H54 (cell line): Measurements from ENCODE around the gene NUAK1.

Experiments
- DNase-seq: peaks from one replicate; pipeline ENCODE4 v3.0.0; 2011; ENCODE audit warnings: low spot score, mixed read lengths; ENCODE audit not compliant: insufficient read length
- FAIRE-seq: peaks from 3 replicates; lab custom pipeline; 2011; peaks lifted over from hg19 to GRCh38; lab: Jason Lieb, UNC
- POLR2A ChIP-seq: IDR thresholded peaks from 2 replicates; pipeline ENCODE4 v1.6.1; 2011; ENCODE audit warnings: low read depth, mild to moderate bottlenecking, low read length

NUAK1 gene

GRCh38 chr12:106131676-106132075, 7.1 kb downstream of the NUAK1 start:
- FAIRE-seq (no peak), DNase-seq (no peak)
- no peak for TF ChIP-seq POLR2A

GRCh38 chr12:106130474-106131113, 8.2 kb downstream of the NUAK1 start:
- DNase-seq: no peak
- FAIRE-seq: no peak
- TF ChIP-seq POLR2A: no peak

- DNase-seq (no peak), FAIRE-seq (no peak)
- TF ChIP-seq POLR2A: no peak
These were observed 10.0 kb downstream of the NUAK1 start for GRCh38 chr12:106128585-106129328.

- FAIRE-seq (no peak), DNase-seq (no peak)
- TF ChIP-seq POLR2A: no peak
These were observed 11.2 kb downstream of the NUAK1 start for GRCh38 chr12:106127338-106128126.

GRCh38 chr12:106126441-106127337, 12.1 kb downstream of the NUAK1 start:
- DNase-seq: no peak
- FAIRE-seq: no peak
- no peak for TF ChIP-seq POLR2A

- FAIRE-seq (no peak), DNase-seq (no peak)
- no peak for TF ChIP-seq POLR2A
These were observed 13.2 kb downstream of the NUAK1 start for GRCh38 chr12:106125351-106126095.

GRCh38 chr12:106123551-106124081, 15.1 kb downstream of the NUAK1 start:
- FAIRE-seq: no peak
- no peak for DNase-seq
- TF ChIP-seq POLR2A: no peak

- FAIRE-seq (no peak), DNase-seq (no peak)
- no peak for TF ChIP-seq POLR2A
These were observed 15.6 kb downstream of the NUAK1 start for GRCh38 chr12:106123110-106123509.

- DNase-seq (no peak), FAIRE-seq (no peak)
- no peak for TF ChIP-seq POLR2A
These were observed 16.8 kb downstream of the NUAK1 start for GRCh38 chr12:106122004-106122403.

GRCh38 chr12:106120519-106121105, 18.1 kb downstream of the NUAK1 start:
- TF ChIP-seq POLR2A: no peak
- FAIRE-seq: no peak

GRCh38 chr12:106119301-106119700, 19.5 kb downstream of the NUAK1 start:
- TF ChIP-seq POLR2A: no peak
- no peak for FAIRE-seq
- DNase-seq: no peak

More at GRCh38 chr12:106120519-106121105, 18.1 kb downstream of the NUAK1 start:
- DNase-seq: no peak
